HG02970 (cell line): Measurements from ENCODE around the gene PSENEN.
A peak's percentile ranks its signal among the peaks of the same experiment; 100 is the strongest.
"Not testable (repeated sequence)": the region's sequence is repeated elsewhere in the genome, so short reads cannot be mapped to it uniquely, and the experiment has no call there.

Experiments
- ATAC-seq: cut with Tn5 transposase; IDR thresholded peaks from one replicate; pipeline ENCODE4 v1.9.1; 2021; ENCODE audit warnings: mild to moderate bottlenecking, moderate library complexity, moderate number of reproducible peaks; ENCODE audit not compliant: unreplicated experiment, low FRiP score

The PSENEN gene

GRCh38 chr19:35718345-35719041 lies 27.0 kb upstream of the PSENEN start:
- ATAC-seq, result peak; percentile 4

GRCh38 chr19:35719402-35720162 lies 25.9 kb upstream of the PSENEN start:
- no peak for ATAC-seq

DNA sequence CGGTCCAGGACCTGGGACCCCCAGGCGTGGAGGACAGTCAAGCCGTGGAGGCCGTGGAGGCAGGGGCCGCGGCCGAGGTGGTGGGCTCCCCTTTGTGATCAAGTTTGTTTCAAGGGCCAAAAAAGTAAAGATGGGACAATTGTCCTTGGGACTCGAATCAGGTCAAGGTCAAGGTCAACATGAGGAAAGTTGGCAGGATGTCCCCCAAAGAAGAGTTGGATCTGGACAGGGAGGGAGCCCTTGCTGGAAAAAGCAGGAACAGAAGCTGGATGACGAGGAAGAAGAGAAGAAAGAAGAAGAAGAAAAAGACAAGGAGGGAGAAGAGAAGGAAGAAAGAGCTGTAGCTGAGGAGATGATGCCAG lies 25.3 kb upstream of the PSENEN start:
- no peak for ATAC-seq

DNA sequence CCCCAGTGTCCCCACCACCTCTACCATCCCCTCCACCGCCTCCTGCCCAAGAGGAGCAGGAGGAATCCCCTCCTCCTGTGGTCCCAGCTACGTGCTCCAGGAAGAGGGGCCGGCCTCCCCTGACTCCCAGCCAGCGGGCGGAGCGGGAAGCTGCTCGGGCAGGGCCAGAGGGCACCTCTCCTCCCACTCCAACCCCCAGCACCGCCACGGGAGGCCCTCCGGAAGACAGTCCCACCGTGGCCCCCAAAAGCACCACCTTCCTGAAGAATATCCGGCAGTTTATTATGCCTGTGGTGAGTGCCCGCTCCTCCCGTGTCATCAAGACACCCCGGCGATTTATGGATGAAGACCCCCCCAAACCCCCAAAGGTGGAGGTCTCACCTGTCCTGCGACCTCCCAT lies 24.8 kb upstream of the PSENEN start:
- ATAC-seq, result no peak

GRCh38 chr19:35721374-35721773 lies 24.1 kb upstream of the PSENEN start:
- ATAC-seq, result no peak

GRCh38 chr19:35722461-35722860 lies 23.0 kb upstream of the PSENEN start:
- ATAC-seq, result no peak

DNA sequence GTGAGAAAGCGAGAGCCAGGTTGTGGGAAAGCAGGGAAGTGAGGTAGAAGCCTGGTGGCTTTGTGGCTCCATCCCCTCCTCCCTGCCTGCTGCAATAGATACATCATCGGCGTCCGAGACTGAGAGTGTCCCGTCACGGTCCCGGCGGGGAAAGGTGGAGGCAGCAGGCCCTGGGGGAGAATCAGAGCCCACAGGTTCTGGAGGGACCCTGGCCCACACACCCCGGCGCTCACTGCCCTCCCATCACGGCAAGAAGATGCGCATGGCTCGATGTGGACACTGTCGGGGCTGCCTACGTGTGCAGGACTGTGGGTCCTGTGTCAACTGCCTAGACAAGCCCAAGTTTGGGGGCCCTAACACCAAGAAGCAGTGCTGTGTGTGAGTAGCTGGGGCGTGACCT lies 22.6 kb upstream of the PSENEN start:
- no peak for ATAC-seq

DNA sequence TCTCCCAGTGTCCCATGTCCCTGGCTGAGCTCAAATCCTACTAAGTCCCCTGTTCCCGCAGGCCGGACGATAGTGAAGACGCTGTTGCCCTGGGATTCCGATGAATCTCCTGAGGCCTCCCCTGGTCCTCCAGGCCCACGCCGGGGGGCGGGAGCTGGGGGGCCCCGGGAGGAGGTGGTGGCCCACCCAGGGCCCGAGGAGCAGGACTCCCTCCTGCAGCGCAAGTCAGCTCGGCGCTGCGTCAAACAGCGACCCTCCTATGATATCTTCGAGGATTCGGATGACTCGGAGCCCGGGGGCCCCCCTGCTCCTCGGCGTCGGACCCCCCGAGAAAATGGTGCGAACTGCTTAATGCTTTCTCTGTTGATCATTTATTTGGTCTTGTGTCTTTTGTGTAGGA lies 21.8 kb upstream of the PSENEN start:
- ATAC-seq, result no peak

DNA sequence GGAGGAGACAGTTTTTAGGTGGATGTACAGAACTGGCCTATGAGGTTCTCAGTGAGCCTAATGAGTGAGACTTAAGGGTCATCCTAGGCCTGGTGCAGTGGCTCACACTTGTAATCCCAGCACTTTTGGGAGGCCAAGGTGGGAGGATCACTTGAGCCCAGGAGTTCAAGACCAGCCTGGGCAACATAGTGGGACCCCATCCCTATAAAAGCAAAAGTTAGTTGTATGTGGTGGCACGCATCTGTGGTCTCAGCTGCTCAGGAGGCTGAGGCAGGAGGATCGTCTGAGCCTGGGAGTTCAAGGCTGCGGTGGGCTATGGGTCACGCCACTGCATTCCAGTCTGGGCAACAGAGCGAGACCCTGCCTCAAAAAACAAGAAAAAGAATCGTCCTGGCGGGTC lies 21.3 kb upstream of the PSENEN start:
- not testable (repeated sequence) for ATAC-seq

GRCh38 chr19:35724560-35724959 lies 20.9 kb upstream of the PSENEN start:
- no peak for ATAC-seq

- ATAC-seq, result no peak
Observed at GRCh38 chr19:35725216-35725861, 20.1 kb upstream of the PSENEN start.

- no peak for ATAC-seq
Observed at GRCh38 chr19:35727053-35727955, 18.1 kb upstream of the PSENEN start.

DNA sequence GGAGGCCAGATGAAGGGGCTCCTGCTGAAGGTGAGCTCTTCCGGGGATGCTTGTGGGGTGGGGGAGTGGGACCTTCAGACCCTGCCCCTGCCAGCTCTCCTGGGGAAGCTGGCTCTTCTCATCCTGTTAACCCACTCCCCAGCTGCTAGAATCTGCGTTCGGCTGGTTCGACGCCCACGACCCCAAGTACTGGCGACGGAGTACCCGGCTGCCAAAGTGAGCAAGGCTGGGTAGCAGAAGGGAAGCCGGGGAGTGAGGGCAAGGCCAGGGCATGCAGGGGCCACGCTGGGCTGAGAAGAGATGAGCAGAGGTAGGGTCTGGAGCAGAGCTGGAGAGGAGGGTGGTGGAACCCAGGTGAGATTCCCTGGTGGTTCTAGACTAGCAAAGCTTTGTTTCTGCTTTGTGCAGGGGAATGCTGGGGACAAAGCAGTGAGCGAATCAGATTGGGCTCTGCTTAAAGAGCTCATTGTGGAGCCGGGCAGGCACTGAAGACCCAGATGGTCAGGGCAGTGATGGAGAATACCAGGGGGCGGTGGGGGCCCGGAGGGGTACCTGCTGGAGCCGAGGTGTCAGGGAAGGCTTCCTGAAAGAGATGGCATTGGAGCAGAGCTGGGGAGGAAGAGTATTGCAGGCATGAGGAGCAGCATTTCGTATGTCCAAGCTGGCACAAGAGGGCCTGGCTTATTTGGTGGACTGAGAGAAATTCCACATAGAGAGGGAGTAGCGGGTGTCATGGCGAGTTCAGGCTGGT lies 17.3 kb upstream of the PSENEN start:
- no peak for ATAC-seq

DNA sequence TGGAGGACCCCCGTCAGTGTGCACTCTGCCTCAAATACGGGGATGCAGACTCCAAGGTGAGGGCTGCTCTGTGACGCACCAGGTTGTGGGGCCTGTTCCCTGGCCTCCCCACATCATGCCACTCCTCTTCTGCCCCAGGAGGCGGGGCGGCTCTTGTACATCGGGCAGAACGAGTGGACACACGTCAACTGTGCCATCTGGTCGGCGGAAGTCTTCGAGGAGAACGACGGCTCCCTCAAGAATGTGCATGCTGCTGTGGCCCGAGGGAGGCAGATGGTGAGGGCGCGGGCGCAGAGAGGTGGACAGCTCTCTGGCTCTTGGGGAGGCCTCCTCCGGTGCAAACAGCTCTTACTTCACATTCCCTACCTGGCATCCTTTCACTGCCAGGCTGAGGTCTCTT lies 16.4 kb upstream of the PSENEN start:
- ATAC-seq, result no peak

- no peak for ATAC-seq
Observed at GRCh38 chr19:35729763-35730162, 15.7 kb upstream of the PSENEN start.

- ATAC-seq, result no peak
Observed at GRCh38 chr19:35730326-35730725, 15.1 kb upstream of the PSENEN start.

DNA sequence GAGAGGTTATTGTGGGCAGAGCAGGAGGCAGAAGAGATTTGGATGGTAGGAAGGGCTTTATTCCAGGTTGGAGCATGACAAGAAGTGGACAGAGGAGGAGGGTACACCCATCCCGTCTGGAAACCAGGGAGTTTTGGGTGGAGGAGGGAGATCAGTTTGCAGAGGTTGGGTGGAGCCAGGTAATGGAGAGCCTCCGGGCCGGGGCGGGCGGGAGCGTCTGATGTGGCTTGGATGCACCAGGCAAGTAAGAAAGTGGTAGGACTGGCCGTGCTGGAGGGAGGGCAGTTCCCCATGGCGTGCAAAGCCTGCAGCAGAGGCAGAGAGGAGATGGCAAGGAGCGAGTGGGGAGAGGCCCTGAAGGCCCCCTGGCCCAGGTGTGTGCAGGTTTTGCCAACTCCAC lies 14.1 kb upstream of the PSENEN start:
- ATAC-seq, result no peak

DNA sequence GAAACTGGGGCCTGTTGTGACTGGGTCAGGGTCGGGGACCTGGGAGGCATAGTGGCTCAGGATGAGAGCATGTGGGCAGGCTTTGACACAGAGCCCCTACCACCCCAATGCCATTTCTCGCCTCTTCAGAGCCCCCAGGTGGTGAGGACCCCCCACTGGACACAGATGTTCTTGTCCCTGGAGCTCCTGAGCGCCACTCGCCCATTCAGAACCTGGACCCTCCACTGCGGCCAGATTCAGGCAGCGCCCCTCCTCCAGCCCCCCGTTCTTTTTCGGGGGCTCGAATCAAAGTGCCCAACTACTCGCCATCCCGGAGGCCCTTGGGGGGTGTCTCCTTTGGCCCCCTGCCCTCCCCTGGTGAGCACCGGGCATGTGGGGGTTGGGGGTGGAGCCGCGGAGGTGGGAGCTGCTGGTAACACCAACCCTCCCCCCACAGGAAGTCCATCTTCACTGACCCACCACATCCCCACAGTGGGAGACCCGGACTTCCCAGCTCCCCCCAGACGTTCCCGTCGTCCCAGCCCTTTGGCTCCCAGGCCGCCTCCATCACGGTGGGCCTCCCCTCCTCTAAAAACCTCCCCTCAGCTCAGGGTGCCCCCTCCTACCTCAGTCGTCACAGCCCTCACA lies 13.6 kb upstream of the PSENEN start:
- no peak for ATAC-seq

- no peak for ATAC-seq
Observed at GRCh38 chr19:35732540-35733179, 12.8 kb upstream of the PSENEN start.
